Caco-2 (cell line): ENCODE measurements around the gene KRT34. TPM values are rescaled to one million over a fixed set of nuclear protein-coding genes. Genes with fewer than 3 reads are reported as not detected.

Experiments used
- BruUV-seq: library from RNA; stranded (reverse); fragments of 400-500 nt; replicated peaks from 2 replicates; lab custom pipeline; 2021; lab: Mats Ljungman, UMichigan
- CTCF ChIA-PET: fragments of 300-600 bp; sonication (Branson Sonifier 250); formaldehyde crosslinking; loops from one replicate; lab custom pipeline; 2022; ENCODE audit warnings: antibody characterized with exemption; lab: Charles Lee
- POLR2A ChIA-PET: fragments of 300-600 bp; sonication (Branson Sonifier 250); formaldehyde crosslinking; loops from one replicate; lab custom pipeline; 2022; ENCODE audit warnings: antibody characterized with exemption; lab: Charles Lee
- DNase-seq, 2 experiments: peaks; one replicate each; pipeline versions ENCODE4 v3.0.0 to v3.0.0-alpha.2; 2020 to 2022
- H3K27me3 ChIP-seq: replicated peaks from 2 replicates; pipeline ENCODE4 v1.6.0; 2011; ENCODE audit warnings: low read length; ENCODE audit not compliant: control insufficient read depth, insufficient read depth
- H3K36me3 ChIP-seq: 2 replicates; pipeline ENCODE4 v1.5.1; 2011; ENCODE audit warnings: low read length; ENCODE audit not compliant: control insufficient read depth, insufficient read depth
- H3K4me1 ChIP-seq: fragments of 250-450 bp; sonication (Bioruptor Pico); 2 replicates; pipeline ENCODE4 v1.5.1; 2020; ENCODE audit warnings: mild to moderate bottlenecking
- H3K4me3 ChIP-seq: 2 replicates; pipeline ENCODE4 v1.5.1; 2011; ENCODE audit warnings: low read depth, mild to moderate bottlenecking, control low read depth, low read length
- H3K9me3 ChIP-seq: fragments of 250-450 bp; sonication (Bioruptor Pico); 2 replicates; pipeline ENCODE4 v1.5.1; 2020; ENCODE audit warnings: mild to moderate bottlenecking, moderate library complexity
- H3K27ac Mint-ChIP-seq: one replicate; pipeline ENCODE4 v1.8.0; 2022; ENCODE audit warnings: mixed read lengths; ENCODE audit not compliant: unreplicated experiment
- H3K27me3 Mint-ChIP-seq: one replicate; pipeline ENCODE4 v1.8.0; 2022; ENCODE audit warnings: mixed read lengths; ENCODE audit not compliant: insufficient read depth, unreplicated experiment
- H3K36me3 Mint-ChIP-seq: one replicate; pipeline ENCODE4 v1.8.0; 2022; ENCODE audit warnings: mild to moderate bottlenecking, mixed read lengths; ENCODE audit not compliant: insufficient read depth, unreplicated experiment
- H3K4me1 Mint-ChIP-seq: one replicate; pipeline ENCODE4 v1.8.0; 2022; ENCODE audit warnings: low read depth, mixed read lengths; ENCODE audit not compliant: unreplicated experiment
- H3K4me3 Mint-ChIP-seq: one replicate; pipeline ENCODE4 v1.8.0; 2022; ENCODE audit warnings: mild to moderate bottlenecking, moderate library complexity, mixed read lengths; ENCODE audit not compliant: unreplicated experiment
- H3K9me3 Mint-ChIP-seq: one replicate; pipeline ENCODE4 v1.8.0; 2022; ENCODE audit warnings: mixed read lengths; ENCODE audit not compliant: unreplicated experiment
- CTCF ChIP-seq, 2 experiments: fragments of 200-600 bp in 1 of 2; IDR thresholded peaks; 1 replicate in 1 of 2; 2 replicates in 1 of 2; pipeline versions ENCODE4 v1.5.1 to v1.8.0; 2011 to 2022; ENCODE audit warnings: antibody characterized with exemption in 1 of 2, control low read depth in 1 of 2, inconsistent platforms in 1 of 2, low read depth in 1 of 2, low read length in 1 of 2, mild to moderate bottlenecking in 1 of 2, moderate library complexity in 1 of 2; ENCODE audit not compliant: insufficient read depth in 1 of 2, severe bottlenecking in 1 of 2, unreplicated experiment in 1 of 2
- intact Hi-C: fragments of 100-400 bp; cut with micrococcal nuclease; formaldehyde crosslinking; loops from one replicate; pipeline ENCODE4 v1.10.0; 2022; ENCODE audit not compliant: unreplicated experiment
- total RNA-seq: library from RNA; stranded (reverse); gene quantifications from 2 replicates; pipeline ENCODE4 v1.2.3, GENCODE V29; 2022

Gene KRT34
- total RNA-seq, 1 experiment from 2014 or later = not detected

GRCh38 chr17:41377546-41377945, 4.6 kb downstream of the KRT34 start:
- ChIA-PET CTCF (no interaction called here), POLR2A (no interaction called here)
- no peak overlapping the region for H3K4me3 Mint-ChIP-seq
- Histone ChIP-seq H3K4me1 (no peaks in the 10 kb centered on the region), H3K9me3 (0 out of 2 replicates have a peak, but pooled peaks cover 2% of the 10 kb centered on the region), H3K27me3 (no peaks in the 10 kb centered on the region), H3K4me3 (no peak overlapping the region), H3K36me3 (no peaks in the 10 kb centered on the region)
- no peaks in the 10 kb centered on the region for H3K27me3 Mint-ChIP-seq
- intact Hi-C loops = no loop called here
- H3K9me3 Mint-ChIP-seq = peaks cover 19% of the 10 kb centered on the region
- H3K27ac Mint-ChIP-seq = no peak overlapping the region
- no TSS peak for BruUV-seq
- TF ChIP-seq CTCF (IDR thresholded peaks at IDR 0.05; ENCODE audit: insufficient read depth in 1 of 2, low read depth in 1 of 2, low read length in 1 of 2, severe bottlenecking in 1 of 2, unreplicated experiment in 1 of 2) = no peak
- no peak for DNase-seq
- H3K4me1 Mint-ChIP-seq = peaks cover 6% of the 10 kb centered on the region
- H3K36me3 Mint-ChIP-seq = no peaks in the 10 kb centered on the region

GRCh38 chr17:41369713-41370112, 12.4 kb downstream of the KRT34 start, which contains the start of gene KRT33B:
Gene KRT33B, minus strand, starts transcription at chr17:41369813. Its CDS starts 63 bp downstream, at chr17:41369750.
- ChIA-PET CTCF (no interaction called here), POLR2A (no interaction called here)
- no peak for DNase-seq
- H3K27ac Mint-ChIP-seq = no peak within 1 kb of the TSS
- Histone ChIP-seq H3K36me3 (no peaks in the 10 kb centered on the region), H3K4me1 (no peaks in the 10 kb centered on the region), H3K9me3 (no peaks in the 10 kb centered on the region), H3K27me3 (no peaks in the 10 kb centered on the region), H3K4me3 (no peak within 1 kb of the TSS)
- BruUV-seq = no TSS peak
- H3K27me3 Mint-ChIP-seq = no peaks in the 10 kb centered on the region
- no peak within 1 kb of the TSS for H3K4me3 Mint-ChIP-seq
- TF ChIP-seq CTCF (IDR thresholded peaks at IDR 0.05; ENCODE audit: insufficient read depth in 1 of 2, low read depth in 1 of 2, low read length in 1 of 2, severe bottlenecking in 1 of 2, unreplicated experiment in 1 of 2) = no peak
- H3K4me1 Mint-ChIP-seq = no peaks in the 10 kb centered on the region
- peaks cover 18% of the 10 kb centered on the region for H3K9me3 Mint-ChIP-seq
- no peaks in the 10 kb centered on the region for H3K36me3 Mint-ChIP-seq
- intact Hi-C loops = no loop called here

DNA sequence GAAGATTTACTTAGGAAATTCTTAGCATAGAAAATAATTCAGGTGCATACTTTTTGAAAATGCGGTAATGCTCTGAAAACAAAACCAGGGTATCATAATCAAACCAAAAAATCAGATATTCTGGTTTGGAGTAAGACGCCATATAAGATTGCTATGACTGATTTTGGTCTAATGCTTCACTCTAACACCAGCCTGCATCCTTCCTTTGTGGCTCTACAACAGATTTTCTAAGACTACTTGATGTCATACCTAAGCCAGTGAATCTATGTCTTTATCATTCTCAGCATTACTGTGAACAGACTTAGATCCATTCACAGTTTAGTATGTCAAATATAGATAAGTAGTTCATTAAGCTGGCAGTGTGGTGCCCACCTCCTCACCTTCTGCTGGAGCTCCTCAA, 13.1 kb downstream of the KRT34 start:
- CTCF ChIA-PET = no interaction called here
- H3K4me3 ChIP-seq = no peak overlapping the region

More for the DNA sequence above, 13.1 kb downstream of the KRT34 start:
- TF ChIP-seq CTCF (IDR thresholded peaks at IDR 0.05; ENCODE audit: insufficient read depth in 1 of 2, low read depth in 1 of 2, low read length in 1 of 2, severe bottlenecking in 1 of 2, unreplicated experiment in 1 of 2) = no peak
- H3K4me3 Mint-ChIP-seq = no peak overlapping the region
- H3K9me3 Mint-ChIP-seq = peaks cover 11% of the 10 kb centered on the region
- no peaks in the 10 kb centered on the region for H3K36me3 Mint-ChIP-seq
- no TSS peak for BruUV-seq
- no peaks in the 10 kb centered on the region for H3K4me1 Mint-ChIP-seq
- no peak for DNase-seq
- POLR2A ChIA-PET = no interaction called here
- H3K27ac Mint-ChIP-seq = no peak overlapping the region
- Histone ChIP-seq H3K27me3 (no peaks in the 10 kb centered on the region), H3K4me1 (no peaks in the 10 kb centered on the region), H3K9me3 (no peaks in the 10 kb centered on the region), H3K36me3 (no peaks in the 10 kb centered on the region)
- H3K27me3 Mint-ChIP-seq = no peaks in the 10 kb centered on the region
- intact Hi-C loops = no loop called here
